GM18909 (cell line): Measurements from ENCODE around the gene ADM2.

ENCODE experiments used
- ATAC-seq: cut with Tn5 transposase; IDR thresholded peaks from one replicate; pipeline ENCODE4 v1.9.1; 2021; ENCODE audit warnings: mild to moderate bottlenecking; ENCODE audit not compliant: unreplicated experiment, poor library complexity

ADM2 gene

GRCh38 chr22:50522806-50523438 lies 41.6 kb downstream of the ADM2 start:
- ATAC-seq, result no peak

GRCh38 chr22:50523458-50523805 lies 42.1 kb downstream of the ADM2 start:
- ATAC-seq, result no peak

GRCh38 chr22:50523806-50524675 lies 42.7 kb downstream of the ADM2 start:
- ATAC-seq, result no peak

- no peak for ATAC-seq
These were observed 43.3 kb downstream of the ADM2 start for GRCh38 chr22:50524676-50525103.

- peak; percentile 47 for ATAC-seq
These were observed 43.9 kb downstream of the ADM2 start, which contains the start of gene SCO2 for GRCh38 chr22:50525104-50525857. SCO2 (minus strand) TSS chr22:50525598; CDS start chr22:50524411, 1,187 bp downstream.

GRCh38 chr22:50525858-50526107 lies 44.4 kb downstream of the ADM2 start:
- peak; percentile 23 for ATAC-seq

- ATAC-seq, result peak; percentile 27
These were observed 44.9 kb downstream of the ADM2 start for GRCh38 chr22:50526108-50526833.

- no peak for ATAC-seq
These were observed 45.8 kb downstream of the ADM2 start for GRCh38 chr22:50526834-50527801.

GRCh38 chr22:50527921-50528681 lies 46.8 kb downstream of the ADM2 start:
- ATAC-seq, result no peak

- ATAC-seq, result no peak
These were observed 47.5 kb downstream of the ADM2 start for GRCh38 chr22:50528682-50529415.

- no peak for ATAC-seq
These were observed 48.1 kb downstream of the ADM2 start for GRCh38 chr22:50529416-50529896.

- peak; percentile 17 for ATAC-seq
These were observed 48.7 kb downstream of the ADM2 start, which contains the start of gene TYMP for GRCh38 chr22:50529897-50530579. TYMP (minus strand) TSS chr22:50530012; CDS start chr22:50529709, 303 bp downstream.

- ATAC-seq, result peak; percentile 1
These were observed 49.2 kb downstream of the ADM2 start for GRCh38 chr22:50530580-50530876.

- ATAC-seq, result peak; percentile 28
These were observed 49.7 kb downstream of the ADM2 start for GRCh38 chr22:50530877-50531545.

- ATAC-seq, result no peak
These were observed 50.2 kb downstream of the ADM2 start for GRCh38 chr22:50531546-50531961.

GRCh38 chr22:50531962-50532674 lies 50.8 kb downstream of the ADM2 start:
- ATAC-seq, result no peak
